ENCODE measurements around the gene CATSPER1.

Gene CATSPER1

GRCh38 chr11:65968600-65969482 lies 57.4 kb downstream of the CATSPER1 start:
- DNase-seq (ENCODE audit: low read depth, low spot score): no peak

GRCh38 chr11:65967329-65967934 lies 58.8 kb downstream of the CATSPER1 start:
- no peak for DNase-seq (ENCODE audit: low read depth, low spot score)

Data from activated CD4-positive, CD25-positive, alpha-beta regulatory T cell treated with anti-CD3 and anti-CD28 coated beads, Interleukin-2, amount 50 U/mL, for 16 hours (primary cell).